Tibial nerve (tissue), 4 donors: Measurements from ENCODE around the gene PLA2G10.

Source experiments
- CTCF ChIP-seq, 5 experiments: fragments of 200-600 bp in 3 of 5; fragments of 450-650 bp in 2 of 5; sonication (generic) in 3 of 5; IDR thresholded peaks; one replicate each; pipeline ENCODE4 v1.5.1; 2016 to 2019; ENCODE audit warnings: antibody characterized with exemption in 5 of 5, mild to moderate bottlenecking in 3 of 5, moderate library complexity in 2 of 5
- EP300 ChIP-seq, 2 donors: sonication (generic); formaldehyde crosslinking; IDR thresholded peaks; one replicate each; pipeline ENCODE4 v1.6.1; 2017; ENCODE audit warnings: antibody characterized with exemption in 2 of 2, mild to moderate bottlenecking in 1 of 2
- POLR2A ChIP-seq, 2 donors: fragments of 450-650 bp; IDR thresholded peaks; one replicate each; pipeline ENCODE4 v1.6.1; 2017; ENCODE audit warnings: antibody characterized with exemption in 2 of 2, mild to moderate bottlenecking in 2 of 2, moderate library complexity in 2 of 2

GRCh38 chr16:14677627-14678026 is 16.5 kb downstream of the PLA2G10 start:
- TF ChIP-seq CTCF (IDR thresholded peaks at IDR 0.05), result no peak
- TF ChIP-seq POLR2A (IDR thresholded peaks at IDR 0.05), result no peak
- TF ChIP-seq EP300 (IDR thresholded peaks at IDR 0.05), result no peak
